A549 (cell line): ENCODE results near the gene FBXO10. TPM values are rescaled to one million over a fixed set of nuclear protein-coding genes. Genes with fewer than 3 reads are reported as not detected.

ENCODE experiments used
- ATAC-seq, 2 experiments: fragments of 200-7000 bp in 1 of 2; fragments of >200 bp in 1 of 2; cut with Nextera tagmentation in 1 of 2; cut with Tn5 transposase in 1 of 2; 3 replicates each; pipeline versions ENCODE4 v1.8.0 to v1.9.1; 2018 to 2020; ENCODE audit warnings: mild to moderate bottlenecking in 1 of 2, moderate library complexity in 1 of 2
- CTCF ChIA-PET: fragments of 300-600 bp; sonication (Branson Sonifier 250); formaldehyde crosslinking; extraction: SDS; loops from one replicate; lab custom pipeline; 2021; ENCODE audit warnings: antibody characterized with exemption, inconsistent platforms; lab: Yijun Ruan, JAX
- POLR2A ChIA-PET: fragments of 350-600 bp; formaldehyde crosslinking; extraction: SDS; loops from one replicate; lab custom pipeline; 2021; ENCODE audit warnings: antibody characterized with exemption, inconsistent platforms; lab: Yijun Ruan, JAX
- DNase-seq, 2 experiments: peaks; one replicate each; pipeline versions ENCODE4 v3.0.0 to v3.0.0-alpha.2; 2011 to 2016; ENCODE audit warnings: low read depth in 1 of 2, low spot score in 1 of 2
- FAIRE-seq: peaks from 2 replicates; lab custom pipeline; 2011; peaks lifted over from hg19 to GRCh38; lab: Jason Lieb, UNC
- H3K27ac ChIP-seq, 2 experiments: fragments of >200 bp; sonication (Bioruptor Twin); formaldehyde crosslinking; 3 replicates each; pipeline ENCODE4 v1.5.1; 2016 to 2017
- H3K4me1 ChIP-seq: fragments of >200 bp; sonication (Bioruptor Twin); formaldehyde crosslinking; 3 replicates; pipeline ENCODE4 v1.6.1; 2016
- H3K4me2 ChIP-seq: fragments of >200 bp; sonication (Bioruptor Twin); formaldehyde crosslinking; 3 replicates; pipeline ENCODE4 v1.6.1; 2016
- H3K4me3 ChIP-seq: fragments of >200 bp; sonication (Bioruptor Twin); formaldehyde crosslinking; 3 replicates; pipeline ENCODE4 v1.5.1; 2016
- H3K9me3 ChIP-seq: fragments of >200 bp; sonication (Bioruptor Twin); formaldehyde crosslinking; 3 replicates; pipeline ENCODE4 v1.6.1; 2016
- BHLHE40 ChIP-seq: IDR thresholded peaks from 2 replicates; pipeline ENCODE4 v1.6.1; 2012; ENCODE audit warnings: low read depth, low read length, inconsistent platforms
- CBX8 ChIP-seq: fragments of 200-600 bp; sonication (generic); IDR thresholded peaks from 2 replicates; pipeline ENCODE4 v1.6.1; 2016
- EHF ChIP-seq: fragments of 250-450 bp; sonication (Bioruptor Pico); IDR thresholded peaks from 2 replicates; pipeline ENCODE4 v1.5.0; 2020; ENCODE audit warnings: mild to moderate bottlenecking
- EHMT2 ChIP-seq: fragments of 200-600 bp; sonication (generic); IDR thresholded peaks from 2 replicates; pipeline ENCODE4 v1.6.1; 2016; ENCODE audit warnings: antibody characterized with exemption, low read depth, mild to moderate bottlenecking, moderate library complexity
- FOSL2 ChIP-seq, 2 experiments: fragments of 450-650 bp in 1 of 2; fragments of >200 bp in 1 of 2; sonication (Bioruptor Twin) in 1 of 2; formaldehyde crosslinking; IDR thresholded peaks; 2 replicates each; pipeline versions ENCODE4 v1.5.0 to v1.6.1; 2016 to 2020; ENCODE audit warnings: mild to moderate bottlenecking in 1 of 2, moderate library complexity in 1 of 2
- FOXS1 ChIP-seq: fragments of 250-450 bp; sonication (Bioruptor Pico); IDR thresholded peaks from 2 replicates; pipeline ENCODE4 v1.5.0; 2020; ENCODE audit warnings: mild to moderate bottlenecking, moderate library complexity
- HOXB5 ChIP-seq: fragments of 250-450 bp; sonication (Bioruptor Pico); IDR thresholded peaks from 2 replicates; pipeline ENCODE4 v1.5.0; 2020; ENCODE audit warnings: mild to moderate bottlenecking, moderate library complexity
- MAFK ChIP-seq: fragments of 450-650 bp; IDR thresholded peaks from 2 replicates; pipeline ENCODE4 v1.6.1; 2014; ENCODE audit not compliant: partially characterized antibody
- MAZ ChIP-seq: fragments of 150-350 bp; IDR thresholded peaks from 2 replicates; pipeline ENCODE4 v1.6.1; 2014; ENCODE audit warnings: antibody characterized with exemption, low read depth, low read length, borderline replicate concordance
- MYC ChIP-seq: IDR thresholded peaks from 2 replicates; pipeline ENCODE4 v1.6.1; 2012; ENCODE audit warnings: mild to moderate bottlenecking, inconsistent platforms, low read length, improper control_type of control experiment, borderline replicate concordance
- NPAS2 ChIP-seq: fragments of 250-450 bp; sonication (Bioruptor Pico); IDR thresholded peaks from 2 replicates; pipeline ENCODE4 v1.8.0; 2022; ENCODE audit warnings: mild to moderate bottlenecking, moderate library complexity, borderline replicate concordance
- NR3C1 ChIP-seq: fragments of >200 bp; sonication (Bioruptor Twin); formaldehyde crosslinking; IDR thresholded peaks from 3 replicates; pipeline ENCODE4 v1.6.1; 2017
- PHF8 ChIP-seq: fragments of 200-600 bp; sonication (generic); IDR thresholded peaks from 2 replicates; pipeline ENCODE4 v1.6.1; 2016; ENCODE audit warnings: low read depth, mild to moderate bottlenecking, antibody characterized with exemption, moderate library complexity, borderline replicate concordance
- POLR2A ChIP-seq: IDR thresholded peaks from 2 replicates; pipeline ENCODE4 v1.6.1; 2012; ENCODE audit warnings: mild to moderate bottlenecking, low read length
- RCOR1 ChIP-seq: fragments of 150-350 bp; IDR thresholded peaks from 2 replicates; pipeline ENCODE4 v1.6.1; 2014; ENCODE audit warnings: antibody characterized with exemption, low read length, low read depth
- RNF2 ChIP-seq: fragments of 200-600 bp; sonication (generic); IDR thresholded peaks from 2 replicates; pipeline ENCODE4 v1.6.1; 2016; ENCODE audit warnings: low read depth, mild to moderate bottlenecking, antibody characterized with exemption, moderate library complexity, borderline replicate concordance
- TFCP2L1 ChIP-seq: fragments of 250-450 bp; sonication (Bioruptor Pico); IDR thresholded peaks from 2 replicates; pipeline ENCODE4 v1.5.0; 2021; ENCODE audit warnings: mild to moderate bottlenecking
- TP53 ChIP-seq: fragments of 250-450 bp; sonication (Bioruptor Pico); IDR thresholded peaks from 2 replicates; pipeline ENCODE4 v1.5.0; 2021; ENCODE audit warnings: mild to moderate bottlenecking, moderate library complexity
- USF2 ChIP-seq: fragments of 450-650 bp; IDR thresholded peaks from 2 replicates; pipeline ENCODE4 v1.6.1; 2014; ENCODE audit warnings: antibody characterized with exemption
- WGBS: methylation state at CpG from one replicate; pipeline ENCODE4 v1.1.6; 2017; ENCODE audit errors: missing lambda C conversion rate; 5-methylcytosine and 5-hydroxymethylcytosine counted together
- polyA plus RNA-seq, 4 experiments: library from polyadenylated mRNA; depleted of rRNA in 3 of 4; stranded (reverse); fragments of >200 nt; fragmentation: RNase III in 1 of 4; extraction: RNeasy Plus Mini Kit Qiagen cat#74134 plus additional on column Dnase treatment in 1 of 4; gene quantifications; 2 replicates in 3 of 4; 3 replicates in 1 of 4; pipeline ENCODE4 v1.2.3, GENCODE V29; 2011 to 2017
- TF ChIP-seq, protein P1 (sequence below): fragments of 200-600 bp; sonication (generic); IDR thresholded peaks from 2 replicates; pipeline ENCODE4 v1.6.1; 2016; ENCODE audit warnings: antibody characterized with exemption, mild to moderate bottlenecking, moderate library complexity
- TF ChIP-seq, protein P2 (sequence below): fragments of >200 bp; sonication (Bioruptor Twin); formaldehyde crosslinking; IDR thresholded peaks from 2 replicates; pipeline ENCODE4 v1.6.1; 2016
- TF ChIP-seq, protein P3 (sequence below): fragments of >200 bp; sonication (Bioruptor Twin); formaldehyde crosslinking; IDR thresholded peaks from 3 replicates; pipeline ENCODE4 v1.6.1; 2016
- TF ChIP-seq, protein P4 (sequence below): fragments of >200 bp; sonication (Bioruptor Twin); formaldehyde crosslinking; IDR thresholded peaks from 3 replicates; pipeline ENCODE4 v1.5.1; 2016

FBXO10 gene
- polyA plus RNA-seq, 2 of the 4 experiments (the other 2 are of a cell fraction): 5.0 to 5.3 TPM

DNA sequence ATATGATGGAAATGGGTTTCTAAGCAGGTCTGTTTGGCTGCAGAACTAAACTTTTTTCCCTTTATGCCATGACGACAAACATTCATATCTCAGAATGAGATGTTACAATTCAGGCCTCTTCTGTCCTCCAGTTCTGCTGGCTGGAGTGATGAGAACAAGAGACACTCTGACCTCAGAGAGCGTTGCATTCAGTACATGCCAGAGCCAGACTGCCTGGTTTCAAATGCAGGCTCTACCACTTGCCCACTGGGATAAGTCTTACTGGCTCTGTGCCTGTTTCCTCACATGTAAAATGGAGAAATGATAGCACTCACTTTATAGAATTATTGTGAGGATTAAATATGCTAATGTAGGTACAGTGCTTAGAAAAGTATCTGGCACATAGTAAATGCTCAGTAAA, 41.0 kb upstream of the FBXO10 start:
- Histone ChIP-seq H3K4me3 (no peak overlapping the region), H3K27ac (no peak overlapping the region), H3K4me1 (no peaks in the 10 kb centered on the region), H3K4me2 (no peak overlapping the region), H3K9me3 (no peaks in the 10 kb centered on the region)
- DNase-seq: no peak
- no peak for ATAC-seq
- TF ChIP-seq RCOR1 (no peak), NPAS2 (CRISPR knock-in tag) (no peak), MYC (no peak), BHLHE40 (no peak), POLR2A (no peak), USF2 (no peak), RNF2 (no peak), TFCP2L1 (CRISPR knock-in tag) (no peak), FOSL2 (IDR thresholded peaks at IDR 0.05) (no peak), FOSL2 (CRISPR knock-in tag; IDR thresholded peaks at IDR 0.05) (no peak), EHF (no peak), MAZ (no peak), NR3C1 (no peak), CBX8 (no peak), TP53 (CRISPR knock-in tag) (no peak)
- TF ChIP-seq, protein P1, sequence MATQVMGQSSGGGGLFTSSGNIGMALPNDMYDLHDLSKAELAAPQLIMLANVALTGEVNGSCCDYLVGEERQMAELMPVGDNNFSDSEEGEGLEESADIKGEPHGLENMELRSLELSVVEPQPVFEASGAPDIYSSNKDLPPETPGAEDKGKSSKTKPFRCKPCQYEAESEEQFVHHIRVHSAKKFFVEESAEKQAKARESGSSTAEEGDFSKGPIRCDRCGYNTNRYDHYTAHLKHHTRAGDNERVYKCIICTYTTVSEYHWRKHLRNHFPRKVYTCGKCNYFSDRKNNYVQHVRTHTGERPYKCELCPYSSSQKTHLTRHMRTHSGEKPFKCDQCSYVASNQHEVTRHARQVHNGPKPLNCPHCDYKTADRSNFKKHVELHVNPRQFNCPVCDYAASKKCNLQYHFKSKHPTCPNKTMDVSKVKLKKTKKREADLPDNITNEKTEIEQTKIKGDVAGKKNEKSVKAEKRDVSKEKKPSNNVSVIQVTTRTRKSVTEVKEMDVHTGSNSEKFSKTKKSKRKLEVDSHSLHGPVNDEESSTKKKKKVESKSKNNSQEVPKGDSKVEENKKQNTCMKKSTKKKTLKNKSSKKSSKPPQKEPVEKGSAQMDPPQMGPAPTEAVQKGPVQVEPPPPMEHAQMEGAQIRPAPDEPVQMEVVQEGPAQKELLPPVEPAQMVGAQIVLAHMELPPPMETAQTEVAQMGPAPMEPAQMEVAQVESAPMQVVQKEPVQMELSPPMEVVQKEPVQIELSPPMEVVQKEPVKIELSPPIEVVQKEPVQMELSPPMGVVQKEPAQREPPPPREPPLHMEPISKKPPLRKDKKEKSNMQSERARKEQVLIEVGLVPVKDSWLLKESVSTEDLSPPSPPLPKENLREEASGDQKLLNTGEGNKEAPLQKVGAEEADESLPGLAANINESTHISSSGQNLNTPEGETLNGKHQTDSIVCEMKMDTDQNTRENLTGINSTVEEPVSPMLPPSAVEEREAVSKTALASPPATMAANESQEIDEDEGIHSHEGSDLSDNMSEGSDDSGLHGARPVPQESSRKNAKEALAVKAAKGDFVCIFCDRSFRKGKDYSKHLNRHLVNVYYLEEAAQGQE: no peak
- TF ChIP-seq, protein P2, sequence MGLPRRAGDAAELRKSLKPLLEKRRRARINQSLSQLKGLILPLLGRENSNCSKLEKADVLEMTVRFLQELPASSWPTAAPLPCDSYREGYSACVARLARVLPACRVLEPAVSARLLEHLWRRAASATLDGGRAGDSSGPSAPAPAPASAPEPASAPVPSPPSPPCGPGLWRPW: no peak
- TF ChIP-seq, protein P3, sequence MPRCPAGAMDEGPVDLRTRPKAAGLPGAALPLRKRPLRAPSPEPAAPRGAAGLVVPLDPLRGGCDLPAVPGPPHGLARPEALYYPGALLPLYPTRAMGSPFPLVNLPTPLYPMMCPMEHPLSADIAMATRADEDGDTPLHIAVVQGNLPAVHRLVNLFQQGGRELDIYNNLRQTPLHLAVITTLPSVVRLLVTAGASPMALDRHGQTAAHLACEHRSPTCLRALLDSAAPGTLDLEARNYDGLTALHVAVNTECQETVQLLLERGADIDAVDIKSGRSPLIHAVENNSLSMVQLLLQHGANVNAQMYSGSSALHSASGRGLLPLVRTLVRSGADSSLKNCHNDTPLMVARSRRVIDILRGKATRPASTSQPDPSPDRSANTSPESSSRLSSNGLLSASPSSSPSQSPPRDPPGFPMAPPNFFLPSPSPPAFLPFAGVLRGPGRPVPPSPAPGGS: no peak
- no peak for FAIRE-seq
- ChIA-PET CTCF (no interaction called here), POLR2A (no interaction called here)
- WGBS: 68% methylated on average over 2 of the region's 2 CpGs

- ATAC-seq: no peak
- H3K4me3 ChIP-seq: no peak overlapping the region
- no peak for DNase-seq
- CTCF ChIA-PET: interaction anchor here (3.3 kb wide), 1 partner anchor 18 kb away, joined by 11 read pairs; no protein-coding TSS in a partner anchor
- POLR2A ChIA-PET: no interaction called here
- no peaks in the 10 kb centered on the region for H3K9me3 ChIP-seq
- WGBS: 78% methylated on average over 1 of the region's 1 CpG
- no peak for FAIRE-seq
- no peak overlapping the region for H3K27ac ChIP-seq
- H3K4me1 ChIP-seq: no peaks in the 10 kb centered on the region
- H3K4me2 ChIP-seq: no peak overlapping the region
- no peak for TF ChIP-seq HOXB5 (CRISPR knock-in tag)
- no peak for TF ChIP-seq FOXS1 (CRISPR knock-in tag)
- TF ChIP-seq, protein P1: no peak
- no peak for TF ChIP-seq MYC
- no peak for TF ChIP-seq PHF8
- TF ChIP-seq, protein P4, sequence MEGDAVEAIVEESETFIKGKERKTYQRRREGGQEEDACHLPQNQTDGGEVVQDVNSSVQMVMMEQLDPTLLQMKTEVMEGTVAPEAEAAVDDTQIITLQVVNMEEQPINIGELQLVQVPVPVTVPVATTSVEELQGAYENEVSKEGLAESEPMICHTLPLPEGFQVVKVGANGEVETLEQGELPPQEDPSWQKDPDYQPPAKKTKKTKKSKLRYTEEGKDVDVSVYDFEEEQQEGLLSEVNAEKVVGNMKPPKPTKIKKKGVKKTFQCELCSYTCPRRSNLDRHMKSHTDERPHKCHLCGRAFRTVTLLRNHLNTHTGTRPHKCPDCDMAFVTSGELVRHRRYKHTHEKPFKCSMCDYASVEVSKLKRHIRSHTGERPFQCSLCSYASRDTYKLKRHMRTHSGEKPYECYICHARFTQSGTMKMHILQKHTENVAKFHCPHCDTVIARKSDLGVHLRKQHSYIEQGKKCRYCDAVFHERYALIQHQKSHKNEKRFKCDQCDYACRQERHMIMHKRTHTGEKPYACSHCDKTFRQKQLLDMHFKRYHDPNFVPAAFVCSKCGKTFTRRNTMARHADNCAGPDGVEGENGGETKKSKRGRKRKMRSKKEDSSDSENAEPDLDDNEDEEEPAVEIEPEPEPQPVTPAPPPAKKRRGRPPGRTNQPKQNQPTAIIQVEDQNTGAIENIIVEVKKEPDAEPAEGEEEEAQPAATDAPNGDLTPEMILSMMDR: no peak
- no peak for TF ChIP-seq MAFK
- no peak for TF ChIP-seq EHMT2
- TF ChIP-seq, protein P3: no peak
- no peak for TF ChIP-seq TP53 (CRISPR knock-in tag)
Measured at GRCh38 chr9:37611961-37612360, 35.8 kb upstream of the FBXO10 start.
